Natural killer cell treated with Interleukin-12 subunit alpha and Interleukin-12 subunit beta and Interleukin-15 and Interleukin-18, amount 100 ng/mL, for 72 hours (primary cell): ENCODE measurements around the gene FAM237B. TPM values are rescaled to one million over a fixed set of nuclear protein-coding genes. Genes with fewer than 3 reads are reported as not detected.

Source experiments
- ATAC-seq, 2 donors: fragments of 150-1000 bp; cut with Tn5 transposase in 1 of 2; sonication (Bioruptor Pico), chemical (Tn5 transposase) in 1 of 2; 2 replicates each; pipeline ENCODE4 v1.10.0; 2021
- DNase-seq: peaks from one replicate; pipeline ENCODE4 v3.0.0; 2022; ENCODE audit warnings: low spot score
- H3K27ac Mint-ChIP-seq, 2 donors: 1 replicate in 1 of 2; 2 replicates in 1 of 2; pipeline ENCODE4 v1.8.0; 2022; ENCODE audit warnings: mixed read lengths in 2 of 2, mild to moderate bottlenecking in 1 of 2, moderate library complexity in 1 of 2
- H3K27me3 Mint-ChIP-seq, 2 donors: 1 replicate in 1 of 2; 2 replicates in 1 of 2; pipeline ENCODE4 v1.8.0; 2022; ENCODE audit warnings: mixed read lengths in 2 of 2
- H3K36me3 Mint-ChIP-seq: one replicate; pipeline ENCODE4 v1.8.0; 2022; ENCODE audit warnings: mixed read lengths
- H3K4me1 Mint-ChIP-seq, 2 donors: 1 replicate in 1 of 2; 2 replicates in 1 of 2; pipeline ENCODE4 v1.8.0; 2022; ENCODE audit warnings: low read depth in 2 of 2, mixed read lengths in 2 of 2, mild to moderate bottlenecking in 1 of 2
- H3K4me3 Mint-ChIP-seq: one replicate; pipeline ENCODE4 v1.8.0; 2022; ENCODE audit warnings: mixed read lengths
- H3K9me3 Mint-ChIP-seq: 2 replicates; pipeline ENCODE4 v1.8.0; 2022; ENCODE audit warnings: mixed read lengths
- total RNA-seq, 2 donors: library from RNA; stranded (reverse); gene quantifications; one replicate each; pipeline ENCODE4 v1.2.3, GENCODE V29; 2022

The FAM237B gene
- total RNA-seq, 2 donors from 2014 or later = not detected

GRCh38 chr7:90320418-90320800 is 695 bp downstream of the FAM237B start:
- H3K36me3 Mint-ChIP-seq = peaks cover 5% of the 10 kb centered on the region
- H3K27me3 Mint-ChIP-seq = peaks cover 35 to 67% of the 10 kb centered on the region in 2 donors
- H3K27ac Mint-ChIP-seq = no peak overlapping the region
- DNase-seq = no peak
- H3K9me3 Mint-ChIP-seq = no peaks in the 10 kb centered on the region
- ATAC-seq = no peak
- no peak overlapping the region for H3K4me3 Mint-ChIP-seq
- H3K4me1 Mint-ChIP-seq = peaks cover 0 to 8% of the 10 kb centered on the region in 2 donors

DNA sequence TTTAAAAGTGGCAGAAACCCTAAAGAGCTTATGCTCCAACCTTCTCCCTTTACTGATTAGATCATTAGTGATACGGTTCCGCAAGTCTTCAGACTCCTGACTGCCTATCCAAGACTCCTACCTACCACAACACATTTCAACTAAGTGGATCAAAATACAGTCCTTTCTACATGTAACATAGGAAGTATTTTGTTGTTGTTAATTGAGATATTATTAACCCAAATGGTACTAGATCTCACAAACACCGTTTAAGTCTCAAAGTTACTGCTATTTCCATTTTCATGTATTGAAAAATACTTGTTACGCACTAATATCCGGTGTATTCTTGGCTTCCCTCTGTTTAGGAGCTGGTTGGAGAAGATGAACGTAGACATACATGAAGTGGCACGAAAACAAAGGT is 1.1 kb downstream of the FAM237B start:
- Mint-ChIP-seq H3K4me1 (peaks cover 0 to 8% of the 10 kb centered on the region in 2 donors), H3K27me3 (peaks cover 39 to 71% of the 10 kb centered on the region in 2 donors), H3K9me3 (no peaks in the 10 kb centered on the region), H3K4me3 (no peak overlapping the region), H3K36me3 (peaks cover 5% of the 10 kb centered on the region), H3K27ac (no peak overlapping the region)
- no peak for ATAC-seq
- no peak for DNase-seq

DNA sequence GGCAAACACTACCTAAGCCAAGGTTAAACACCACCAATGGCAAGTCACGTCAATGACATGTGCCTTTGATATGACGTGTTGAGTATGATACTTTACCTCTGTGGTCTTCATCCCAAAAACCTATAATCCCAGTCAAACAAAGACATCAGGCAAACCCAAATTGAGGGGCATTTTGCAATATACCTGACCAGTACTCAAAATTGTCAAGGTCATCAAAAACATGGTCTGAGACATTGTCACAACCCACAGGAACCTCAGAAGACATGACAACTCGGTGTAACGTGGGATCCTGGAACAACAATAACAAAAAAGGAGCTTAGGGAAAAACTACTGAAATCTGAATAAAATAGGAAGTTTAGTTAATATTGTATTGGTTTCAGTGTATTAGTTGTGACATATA is 7.2 kb downstream of the FAM237B start:
- ATAC-seq (no peak), DNase-seq (no peak)
- Mint-ChIP-seq H3K9me3 (no peaks in the 10 kb centered on the region), H3K27ac (peak overlapping the region in 1 of 2 donors; percentile 70), H3K27me3 (peaks cover 17 to 47% of the 10 kb centered on the region in 2 donors), H3K4me3 (no peak overlapping the region), H3K4me1 (no peaks in the 10 kb centered on the region), H3K36me3 (no peaks in the 10 kb centered on the region)

DNA sequence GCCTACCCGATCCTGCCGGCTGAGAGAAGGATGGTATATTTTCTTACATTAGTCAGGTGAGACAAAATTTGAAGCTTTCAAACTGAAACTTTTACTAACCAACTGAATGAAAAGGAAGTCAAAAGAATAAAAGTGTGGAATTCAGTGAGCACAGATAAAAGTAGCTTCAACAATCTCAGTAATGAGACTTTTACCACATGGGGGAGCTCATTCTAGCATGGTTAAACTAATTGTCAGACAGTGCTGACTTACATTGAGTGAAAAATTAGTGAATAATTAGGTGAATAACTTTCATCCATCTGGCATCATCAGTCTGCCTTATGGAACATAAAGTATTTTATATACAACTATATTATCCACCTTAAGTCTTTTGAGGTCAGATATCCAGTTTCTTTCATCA is 8.4 kb downstream of the FAM237B start:
- DNase-seq (no peak), ATAC-seq (no peak)
- H3K27me3 Mint-ChIP-seq = peaks cover 19 to 40% of the 10 kb centered on the region in 2 donors
- no peak overlapping the region for H3K4me3 Mint-ChIP-seq
- H3K9me3 Mint-ChIP-seq = no peaks in the 10 kb centered on the region
- no peak overlapping the region for H3K27ac Mint-ChIP-seq
- H3K4me1 Mint-ChIP-seq = no peaks in the 10 kb centered on the region
- H3K36me3 Mint-ChIP-seq = no peaks in the 10 kb centered on the region

GRCh38 chr7:90311175-90311574 is 9.9 kb downstream of the FAM237B start:
- Mint-ChIP-seq H3K27me3 (peaks cover 19 to 30% of the 10 kb centered on the region in 2 donors), H3K36me3 (no peaks in the 10 kb centered on the region), H3K4me1 (no peaks in the 10 kb centered on the region), H3K9me3 (no peaks in the 10 kb centered on the region), H3K27ac (no peak overlapping the region), H3K4me3 (no peak overlapping the region)
- no peak for DNase-seq
- ATAC-seq = no peak

GRCh38 chr7:90309872-90310271 is 11.2 kb downstream of the FAM237B start:
- no peaks in the 10 kb centered on the region for H3K4me1 Mint-ChIP-seq
- no peaks in the 10 kb centered on the region for H3K36me3 Mint-ChIP-seq
- no peak for ATAC-seq
- H3K9me3 Mint-ChIP-seq = no peaks in the 10 kb centered on the region
- H3K27ac Mint-ChIP-seq = no peak overlapping the region
- H3K27me3 Mint-ChIP-seq = peaks cover 13 to 23% of the 10 kb centered on the region in 2 donors
- no peak overlapping the region for H3K4me3 Mint-ChIP-seq
- no peak for DNase-seq

DNA sequence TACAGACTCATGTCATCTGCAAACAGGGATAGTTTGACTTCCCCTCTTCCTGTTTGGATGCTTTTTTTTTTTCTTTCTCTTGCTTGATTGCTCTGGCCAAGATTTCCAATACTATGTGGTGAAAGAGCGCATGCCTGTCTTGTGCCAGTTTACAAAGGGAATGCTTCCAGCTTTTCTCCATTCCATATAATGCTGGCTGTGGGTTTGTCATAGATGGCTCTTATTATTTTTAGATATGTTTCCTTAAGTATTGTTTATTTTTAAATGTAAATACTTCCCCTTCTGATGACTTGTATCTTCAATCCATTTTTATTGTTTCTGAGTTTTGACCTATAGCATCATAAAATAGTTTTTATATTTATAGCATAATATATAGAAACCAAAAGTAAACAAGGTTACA is 17.9 kb downstream of the FAM237B start:
- DNase-seq = no peak
- Mint-ChIP-seq H3K27ac (no peak overlapping the region), H3K4me3 (no peak overlapping the region), H3K36me3 (no peaks in the 10 kb centered on the region), H3K27me3 (peaks cover 14 to 30% of the 10 kb centered on the region in 2 donors), H3K4me1 (no peaks in the 10 kb centered on the region), H3K9me3 (no peaks in the 10 kb centered on the region)
- no peak for ATAC-seq

GRCh38 chr7:90298145-90299038 is 22.7 kb downstream of the FAM237B start:
- H3K9me3 Mint-ChIP-seq = peaks cover 1% of the 10 kb centered on the region
- DNase-seq = no peak
- no peak for ATAC-seq
- H3K27me3 Mint-ChIP-seq = peaks cover 15 to 28% of the 10 kb centered on the region in 2 donors
- no peak overlapping the region for H3K27ac Mint-ChIP-seq
- no peaks in the 10 kb centered on the region for H3K4me1 Mint-ChIP-seq
- no peak overlapping the region for H3K4me3 Mint-ChIP-seq
- H3K36me3 Mint-ChIP-seq = peaks cover 3% of the 10 kb centered on the region

- ATAC-seq = no peak
- Mint-ChIP-seq H3K36me3 (peaks cover 6% of the 10 kb centered on the region), H3K4me3 (no peak overlapping the region)
These were observed 30.6 kb downstream of the FAM237B start for GRCh38 chr7:90290244-90291113.

GRCh38 chr7:90288154-90288553 is 33.0 kb downstream of the FAM237B start:
- ATAC-seq (no peak), DNase-seq (no peak)
- Mint-ChIP-seq H3K36me3 (peaks cover under 1% of the 10 kb centered on the region), H3K27ac (no peak overlapping the region), H3K9me3 (no peaks in the 10 kb centered on the region), H3K4me3 (no peak overlapping the region), H3K4me1 (peaks cover 0 to 3% of the 10 kb centered on the region in 2 donors), H3K27me3 (peaks cover 0 to 7% of the 10 kb centered on the region in 2 donors)

More at GRCh38 chr7:90290244-90291113, 30.6 kb downstream of the FAM237B start:
- DNase-seq = no peak
- H3K9me3 Mint-ChIP-seq = peaks cover 3% of the 10 kb centered on the region
- peaks cover 6 to 14% of the 10 kb centered on the region in 2 donors for H3K27me3 Mint-ChIP-seq
- H3K27ac Mint-ChIP-seq = no peak overlapping the region
- H3K4me1 Mint-ChIP-seq = peaks cover 0 to under 1% of the 10 kb centered on the region in 2 donors

GRCh38 chr7:90276033-90276728 is 44.9 kb downstream of the FAM237B start:
- DNase-seq (no peak), ATAC-seq (no peak)
- Mint-ChIP-seq H3K27me3 (peaks cover 0 to 6% of the 10 kb centered on the region in 2 donors), H3K27ac (no peak overlapping the region), H3K4me3 (no peak overlapping the region), H3K36me3 (no peaks in the 10 kb centered on the region), H3K9me3 (no peaks in the 10 kb centered on the region), H3K4me1 (no peaks in the 10 kb centered on the region)

DNA sequence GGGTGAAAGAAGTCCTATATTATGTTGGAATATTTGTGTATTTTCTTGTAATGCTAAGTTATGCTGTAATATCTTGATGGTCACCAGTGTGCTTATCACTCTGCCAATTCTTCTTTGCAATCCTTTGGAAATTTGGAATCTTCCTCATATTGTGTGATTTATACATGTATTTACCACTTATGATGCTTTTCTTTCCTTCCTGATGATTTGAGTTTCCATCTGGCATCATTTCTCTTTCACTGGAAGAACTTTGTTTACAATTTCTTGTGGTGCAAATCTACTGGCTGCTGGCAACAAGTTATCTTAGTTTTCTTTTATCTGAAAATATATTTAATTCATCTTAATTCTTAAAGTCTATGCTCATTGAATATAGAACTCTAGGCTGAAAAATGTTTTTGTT is 46.9 kb downstream of the FAM237B start:
- H3K27me3 Mint-ChIP-seq = peaks cover 8 to 11% of the 10 kb centered on the region in 2 donors
- H3K9me3 Mint-ChIP-seq = no peaks in the 10 kb centered on the region
- H3K4me1 Mint-ChIP-seq = no peaks in the 10 kb centered on the region
- no peak for ATAC-seq
- H3K27ac Mint-ChIP-seq = no peak overlapping the region
- no peaks in the 10 kb centered on the region for H3K36me3 Mint-ChIP-seq
- DNase-seq = no peak
- H3K4me3 Mint-ChIP-seq = no peak overlapping the region

GRCh38 chr7:90272242-90272641 is 48.9 kb downstream of the FAM237B start:
- Mint-ChIP-seq H3K4me3 (no peak overlapping the region), H3K4me1 (no peaks in the 10 kb centered on the region), H3K27ac (no peak overlapping the region), H3K36me3 (no peaks in the 10 kb centered on the region), H3K9me3 (no peaks in the 10 kb centered on the region), H3K27me3 (peaks cover 15% of the 10 kb centered on the region in 2 donors)
- no peak for ATAC-seq
- no peak for DNase-seq
